ENCODE results near the gene NAA20. TPM values are rescaled to one million over a fixed set of nuclear protein-coding genes. Genes with fewer than 3 reads are reported as not detected.

NAA20 gene
- total RNA-seq, 1 donor: 32.6 TPM

- Histone ChIP-seq H3K4me3 (ENCODE audit: insufficient read depth, low read length) (no peak overlapping the region), H3K27ac (ENCODE audit: low read depth, low read length) (no peak overlapping the region), H3K4me2 (ENCODE audit: insufficient read depth, low read length) (no peak overlapping the region), H4K20me1 (ENCODE audit: insufficient read depth, low read length) (peaks cover 11% of the 10 kb centered on the region), H3K4me1 (ENCODE audit: insufficient read depth, low read length) (peaks cover 17% of the 10 kb centered on the region), H3K9me3 (ENCODE audit: low read depth, low read length) (no peaks in the 10 kb centered on the region), H3K27me3 (ENCODE audit: insufficient read depth, low read length) (no peaks in the 10 kb centered on the region), H3K79me2 (ENCODE audit: insufficient read depth, low read length) (peaks cover 86% of the 10 kb centered on the region), H2AFZ (ENCODE audit: low read length) (no peak overlapping the region), H3K36me3 (ENCODE audit: insufficient read depth, low read length) (peaks cover 10% of the 10 kb centered on the region)
- no peak for DNase-seq (ENCODE audit: insufficient read length, low spot score, missing footprints)
- TF ChIP-seq CTCF (IDR thresholded peaks at IDR 0.05; ENCODE audit: extremely low read depth, low read depth, low read length): no peak
Observed at GRCh38 chr20:20020908-20021307, 3.7 kb downstream of the NAA20 start.

- no peak overlapping the region for H3K4me3 ChIP-seq (ENCODE audit: insufficient read depth, low read length)
- no peaks in the 10 kb centered on the region for H3K27me3 ChIP-seq (ENCODE audit: insufficient read depth, low read length)
- TF ChIP-seq CTCF (IDR thresholded peaks at IDR 0.05; ENCODE audit: extremely low read depth, low read depth, low read length): no peak
- no peak overlapping the region for H2AFZ ChIP-seq (ENCODE audit: low read length)
- H3K27ac ChIP-seq (ENCODE audit: low read depth, low read length): peak overlapping the region; percentile 2
- peaks cover 17% of the 10 kb centered on the region for H3K4me1 ChIP-seq (ENCODE audit: insufficient read depth, low read length)
- H3K4me2 ChIP-seq (ENCODE audit: insufficient read depth, low read length): no peak overlapping the region
- no peak for DNase-seq (ENCODE audit: insufficient read length, low spot score, missing footprints)
- no peaks in the 10 kb centered on the region for H3K9me3 ChIP-seq (ENCODE audit: low read depth, low read length)
- H4K20me1 ChIP-seq (ENCODE audit: insufficient read depth, low read length): peaks cover 11% of the 10 kb centered on the region
- peaks cover 95% of the 10 kb centered on the region for H3K79me2 ChIP-seq (ENCODE audit: insufficient read depth, low read length)
- H3K36me3 ChIP-seq (ENCODE audit: insufficient read depth, low read length): peaks cover 14% of the 10 kb centered on the region
Observed at GRCh38 chr20:20021835-20022234, 4.7 kb downstream of the NAA20 start.

GRCh38 chr20:20022498-20022897, 5.3 kb downstream of the NAA20 start:
- Histone ChIP-seq H3K79me2 (ENCODE audit: insufficient read depth, low read length) (peaks cover 98% of the 10 kb centered on the region), H3K36me3 (ENCODE audit: insufficient read depth, low read length) (peaks cover 19% of the 10 kb centered on the region), H3K9me3 (ENCODE audit: low read depth, low read length) (no peaks in the 10 kb centered on the region), H3K27ac (ENCODE audit: low read depth, low read length) (peak overlapping the region; percentile 3), H3K27me3 (ENCODE audit: insufficient read depth, low read length) (no peaks in the 10 kb centered on the region), H3K4me2 (ENCODE audit: insufficient read depth, low read length) (no peak overlapping the region), H3K4me3 (ENCODE audit: insufficient read depth, low read length) (no peak overlapping the region), H2AFZ (ENCODE audit: low read length) (no peak overlapping the region), H4K20me1 (ENCODE audit: insufficient read depth, low read length) (peaks cover 11% of the 10 kb centered on the region), H3K4me1 (ENCODE audit: insufficient read depth, low read length) (peaks cover 17% of the 10 kb centered on the region)
- no peak for TF ChIP-seq CTCF (IDR thresholded peaks at IDR 0.05; ENCODE audit: extremely low read depth, low read depth, low read length)
- DNase-seq (ENCODE audit: insufficient read length, low spot score, missing footprints): no peak

- peaks cover 11% of the 10 kb centered on the region for H4K20me1 ChIP-seq (ENCODE audit: insufficient read depth, low read length)
- H2AFZ ChIP-seq (ENCODE audit: low read length): no peak overlapping the region
- H3K9me3 ChIP-seq (ENCODE audit: low read depth, low read length): no peaks in the 10 kb centered on the region
- TF ChIP-seq CTCF (IDR thresholded peaks at IDR 0.05; ENCODE audit: extremely low read depth, low read depth, low read length): no peak
- H3K79me2 ChIP-seq (ENCODE audit: insufficient read depth, low read length): peaks cover 95% of the 10 kb centered on the region
- no peak overlapping the region for H3K27ac ChIP-seq (ENCODE audit: low read depth, low read length)
- peaks cover 25% of the 10 kb centered on the region for H3K36me3 ChIP-seq (ENCODE audit: insufficient read depth, low read length)
- H3K4me2 ChIP-seq (ENCODE audit: insufficient read depth, low read length): no peak overlapping the region
- no peaks in the 10 kb centered on the region for H3K27me3 ChIP-seq (ENCODE audit: insufficient read depth, low read length)
- peaks cover 11% of the 10 kb centered on the region for H3K4me1 ChIP-seq (ENCODE audit: insufficient read depth, low read length)
- peak; percentile 53 for DNase-seq (ENCODE audit: insufficient read length, low spot score, missing footprints)
- H3K4me3 ChIP-seq (ENCODE audit: insufficient read depth, low read length): no peak overlapping the region
Observed at GRCh38 chr20:20023395-20023794, 6.2 kb downstream of the NAA20 start.

All from osteoblast (primary cell).